T-helper 2 cell treated with Interferon-gamma antibody and Interleukin-4, amounts not matched to agents 5 μg/mL and 100 μg/mL, for 36 hours (primary cell): ENCODE measurements around the gene PCCA.

Experiments
- DNase-seq: peaks from one replicate; pipeline ENCODE4 v3.0.0; 2021; ENCODE audit warnings: low spot score
- H3K27ac Mint-ChIP-seq: one replicate; pipeline ENCODE4 v1.8.0; 2021; ENCODE audit warnings: mild to moderate bottlenecking, mixed read lengths
- H3K27me3 Mint-ChIP-seq: one replicate; pipeline ENCODE4 v1.8.0; 2021; ENCODE audit warnings: low read depth, mixed read lengths
- H3K36me3 Mint-ChIP-seq: one replicate; pipeline ENCODE4 v1.8.0; 2021; ENCODE audit warnings: low read depth, mixed read lengths
- H3K4me1 Mint-ChIP-seq: one replicate; pipeline ENCODE4 v1.8.0; 2021; ENCODE audit warnings: low read depth, mixed read lengths
- H3K4me3 Mint-ChIP-seq: one replicate; pipeline ENCODE4 v1.8.0; 2022; ENCODE audit warnings: mild to moderate bottlenecking, moderate library complexity, mixed read lengths
- H3K9me3 Mint-ChIP-seq: one replicate; pipeline ENCODE4 v1.8.0; 2021; ENCODE audit warnings: mixed read lengths

The PCCA gene

GRCh38 chr13:100106705-100107104 is 17.8 kb downstream of the PCCA start:
- H3K9me3 Mint-ChIP-seq: no peaks in the 10 kb centered on the region
- peaks cover 1% of the 10 kb centered on the region for H3K36me3 Mint-ChIP-seq
- no peak overlapping the region for H3K27ac Mint-ChIP-seq
- DNase-seq: no peak
- no peak overlapping the region for H3K4me3 Mint-ChIP-seq
- peaks cover 1% of the 10 kb centered on the region for H3K4me1 Mint-ChIP-seq
- no peaks in the 10 kb centered on the region for H3K27me3 Mint-ChIP-seq

- Mint-ChIP-seq H3K9me3 (no peaks in the 10 kb centered on the region), H3K36me3 (peaks cover 1% of the 10 kb centered on the region), H3K4me3 (no peak overlapping the region), H3K27me3 (no peaks in the 10 kb centered on the region), H3K27ac (no peak overlapping the region), H3K4me1 (peaks cover 1% of the 10 kb centered on the region)
- DNase-seq: no peak
Observed at GRCh38 chr13:100108913-100109507, 20.1 kb downstream of the PCCA start.

- H3K9me3 Mint-ChIP-seq: no peaks in the 10 kb centered on the region
- DNase-seq: no peak
Observed at GRCh38 chr13:100110269-100110668, 21.4 kb downstream of the PCCA start.

GRCh38 chr13:100112186-100112838 is 23.4 kb downstream of the PCCA start:
- no peaks in the 10 kb centered on the region for H3K9me3 Mint-ChIP-seq
- peaks cover 5% of the 10 kb centered on the region for H3K4me1 Mint-ChIP-seq
- no peaks in the 10 kb centered on the region for H3K36me3 Mint-ChIP-seq
- DNase-seq: no peak
- H3K27me3 Mint-ChIP-seq: no peaks in the 10 kb centered on the region
- H3K27ac Mint-ChIP-seq: no peak overlapping the region
- no peak overlapping the region for H3K4me3 Mint-ChIP-seq

More at GRCh38 chr13:100110269-100110668, 21.4 kb downstream of the PCCA start:
- Mint-ChIP-seq H3K4me1 (peaks cover 2% of the 10 kb centered on the region), H3K36me3 (no peaks in the 10 kb centered on the region), H3K27me3 (no peaks in the 10 kb centered on the region), H3K27ac (no peak overlapping the region), H3K4me3 (no peak overlapping the region)

GRCh38 chr13:100115693-100116254 is 26.9 kb downstream of the PCCA start:
- peaks cover 4% of the 10 kb centered on the region for H3K9me3 Mint-ChIP-seq
- H3K4me3 Mint-ChIP-seq: no peak overlapping the region
- H3K36me3 Mint-ChIP-seq: no peaks in the 10 kb centered on the region
- H3K27me3 Mint-ChIP-seq: no peaks in the 10 kb centered on the region
- H3K27ac Mint-ChIP-seq: no peak overlapping the region
- DNase-seq: no peak
- H3K4me1 Mint-ChIP-seq: peaks cover 5% of the 10 kb centered on the region

- Mint-ChIP-seq H3K27me3 (no peaks in the 10 kb centered on the region), H3K9me3 (peaks cover 13% of the 10 kb centered on the region), H3K4me3 (no peak overlapping the region), H3K4me1 (peaks cover 6% of the 10 kb centered on the region), H3K36me3 (peaks cover 8% of the 10 kb centered on the region), H3K27ac (no peak overlapping the region)
- no peak for DNase-seq
Observed at GRCh38 chr13:100124265-100124664, 35.4 kb downstream of the PCCA start.

GRCh38 chr13:100125946-100126345 is 37.1 kb downstream of the PCCA start:
- H3K4me1 Mint-ChIP-seq: peaks cover 15% of the 10 kb centered on the region
- DNase-seq: no peak
- peaks cover 9% of the 10 kb centered on the region for H3K9me3 Mint-ChIP-seq
- H3K27ac Mint-ChIP-seq: no peak overlapping the region
- peaks cover 8% of the 10 kb centered on the region for H3K36me3 Mint-ChIP-seq
- no peaks in the 10 kb centered on the region for H3K27me3 Mint-ChIP-seq
- no peak overlapping the region for H3K4me3 Mint-ChIP-seq

- no peaks in the 10 kb centered on the region for H3K9me3 Mint-ChIP-seq
- no peak for DNase-seq
- no peak overlapping the region for H3K27ac Mint-ChIP-seq
- no peaks in the 10 kb centered on the region for H3K36me3 Mint-ChIP-seq
- H3K27me3 Mint-ChIP-seq: no peaks in the 10 kb centered on the region
- H3K4me1 Mint-ChIP-seq: peaks cover 18% of the 10 kb centered on the region
- H3K4me3 Mint-ChIP-seq: no peak overlapping the region
Observed at GRCh38 chr13:100128373-100128772, 39.5 kb downstream of the PCCA start.

GRCh38 chr13:100128838-100129237 is 39.9 kb downstream of the PCCA start:
- peaks cover 18% of the 10 kb centered on the region for H3K4me1 Mint-ChIP-seq
- H3K4me3 Mint-ChIP-seq: no peak overlapping the region
- H3K27me3 Mint-ChIP-seq: no peaks in the 10 kb centered on the region
- no peaks in the 10 kb centered on the region for H3K9me3 Mint-ChIP-seq
- DNase-seq: no peak
- no peak overlapping the region for H3K27ac Mint-ChIP-seq
- no peaks in the 10 kb centered on the region for H3K36me3 Mint-ChIP-seq

GRCh38 chr13:100129605-100130004 is 40.7 kb downstream of the PCCA start:
- Mint-ChIP-seq H3K27me3 (no peaks in the 10 kb centered on the region), H3K4me3 (no peak overlapping the region), H3K4me1 (peaks cover 18% of the 10 kb centered on the region), H3K9me3 (no peaks in the 10 kb centered on the region), H3K27ac (no peak overlapping the region), H3K36me3 (no peaks in the 10 kb centered on the region)
- no peak for DNase-seq

- Mint-ChIP-seq H3K36me3 (no peaks in the 10 kb centered on the region), H3K4me3 (no peak overlapping the region), H3K27ac (no peak overlapping the region), H3K4me1 (peaks cover 18% of the 10 kb centered on the region), H3K9me3 (no peaks in the 10 kb centered on the region), H3K27me3 (no peaks in the 10 kb centered on the region)
- DNase-seq: no peak
Observed at GRCh38 chr13:100130092-100130491, 41.2 kb downstream of the PCCA start.

GRCh38 chr13:100130930-100131511 is 42.1 kb downstream of the PCCA start:
- no peaks in the 10 kb centered on the region for H3K27me3 Mint-ChIP-seq
- H3K27ac Mint-ChIP-seq: no peak overlapping the region
- H3K4me1 Mint-ChIP-seq: peaks cover 18% of the 10 kb centered on the region
- no peak overlapping the region for H3K4me3 Mint-ChIP-seq
- no peaks in the 10 kb centered on the region for H3K9me3 Mint-ChIP-seq
- no peak for DNase-seq
- no peaks in the 10 kb centered on the region for H3K36me3 Mint-ChIP-seq

- peak; percentile 38 for DNase-seq
- no peaks in the 10 kb centered on the region for H3K36me3 Mint-ChIP-seq
- H3K27me3 Mint-ChIP-seq: no peaks in the 10 kb centered on the region
- H3K27ac Mint-ChIP-seq: no peak overlapping the region
- H3K4me1 Mint-ChIP-seq: peaks cover 18% of the 10 kb centered on the region
- no peaks in the 10 kb centered on the region for H3K9me3 Mint-ChIP-seq
- no peak overlapping the region for H3K4me3 Mint-ChIP-seq
Observed at GRCh38 chr13:100131863-100132574, 43.1 kb downstream of the PCCA start.
